ENCODE measurements around the gene CADM1. TPM values are rescaled to one million over a fixed set of nuclear protein-coding genes. Genes with fewer than 3 reads are reported as not detected.

Gene CADM1
- total and polyA plus RNA-seq, 2 experiments from 2014 or later: 16.5 to 18.0 TPM

GRCh38 chr11:115154355-115154736 lies 349.9 kb downstream of the CADM1 start:
- no peak overlapping the region for H3K4me3 Mint-ChIP-seq
- Histone ChIP-seq H2AFZ (0 out of 2 replicates have a peak overlapping the region, but pooled peaks have one; percentile 18), H3K79me2 (replicated peaks; ENCODE audit: insufficient read depth) (no peaks in the 10 kb centered on the region), H3K27ac (ENCODE audit: low read depth) (no peak overlapping the region), H4K20me1 (replicated peaks; ENCODE audit: insufficient read depth) (no peaks in the 10 kb centered on the region), H3K4me1 (ENCODE audit: insufficient read depth) (no peaks in the 10 kb centered on the region), H3K27me3 (ENCODE audit: insufficient read depth) (no peaks in the 10 kb centered on the region), H3K4me3 (no peak overlapping the region), H3K4me2 (no peak overlapping the region), H3K9me2 (ENCODE audit: insufficient read depth) (no peaks in the 10 kb centered on the region), H3K36me3 (ENCODE audit: insufficient read depth) (no peaks in the 10 kb centered on the region), H3F3A (replicated peaks; ENCODE audit: low read depth) (no peaks in the 10 kb centered on the region)
- H3K36me3 Mint-ChIP-seq (ENCODE audit: low read depth): no peaks in the 10 kb centered on the region
- no peaks in the 10 kb centered on the region; the same call in 2 of the 3 replicates for H3K4me1 Mint-ChIP-seq
- no peak for DNase-seq (ENCODE audit: low spot score)
- TF ChIP-seq, protein P1, sequence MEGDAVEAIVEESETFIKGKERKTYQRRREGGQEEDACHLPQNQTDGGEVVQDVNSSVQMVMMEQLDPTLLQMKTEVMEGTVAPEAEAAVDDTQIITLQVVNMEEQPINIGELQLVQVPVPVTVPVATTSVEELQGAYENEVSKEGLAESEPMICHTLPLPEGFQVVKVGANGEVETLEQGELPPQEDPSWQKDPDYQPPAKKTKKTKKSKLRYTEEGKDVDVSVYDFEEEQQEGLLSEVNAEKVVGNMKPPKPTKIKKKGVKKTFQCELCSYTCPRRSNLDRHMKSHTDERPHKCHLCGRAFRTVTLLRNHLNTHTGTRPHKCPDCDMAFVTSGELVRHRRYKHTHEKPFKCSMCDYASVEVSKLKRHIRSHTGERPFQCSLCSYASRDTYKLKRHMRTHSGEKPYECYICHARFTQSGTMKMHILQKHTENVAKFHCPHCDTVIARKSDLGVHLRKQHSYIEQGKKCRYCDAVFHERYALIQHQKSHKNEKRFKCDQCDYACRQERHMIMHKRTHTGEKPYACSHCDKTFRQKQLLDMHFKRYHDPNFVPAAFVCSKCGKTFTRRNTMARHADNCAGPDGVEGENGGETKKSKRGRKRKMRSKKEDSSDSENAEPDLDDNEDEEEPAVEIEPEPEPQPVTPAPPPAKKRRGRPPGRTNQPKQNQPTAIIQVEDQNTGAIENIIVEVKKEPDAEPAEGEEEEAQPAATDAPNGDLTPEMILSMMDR (conservative IDR thresholded peaks at IDR 0.05; ENCODE audit: low read depth in 2 of 2): no peak
- TF ChIP-seq NANOG (IDR thresholded peaks at IDR 0.05; ENCODE audit: borderline replicate concordance) (no peak), ZNF114 (CRISPR knock-in tag; IDR thresholded peaks at IDR 0.05) (no peak), ZNF462 (CRISPR knock-in tag; IDR thresholded peaks at IDR 0.05) (no peak), ZNF331 (CRISPR knock-in tag; IDR thresholded peaks at IDR 0.05; ENCODE audit: low read depth) (no peak), JUNB (IDR thresholded peaks at IDR 0.05; ENCODE audit: unreplicated experiment) (no peak), CREB1 (CRISPR knock-in tag; IDR thresholded peaks at IDR 0.05; ENCODE audit: low read depth) (no peak), POLR2AphosphoS5 (IDR thresholded peaks at IDR 0.05; ENCODE audit: low read depth) (no peak), STAT1 (IDR thresholded peaks at IDR 0.05; ENCODE audit: unreplicated experiment) (no peak), EZH2 (IDR thresholded peaks at IDR 0.05; ENCODE audit: low read depth, unreplicated experiment) (no peak), EZH2phosphoT487 (IDR thresholded peaks at IDR 0.05; ENCODE audit: unreplicated experiment) (no peak)
- TF ChIP-seq, protein P2, sequence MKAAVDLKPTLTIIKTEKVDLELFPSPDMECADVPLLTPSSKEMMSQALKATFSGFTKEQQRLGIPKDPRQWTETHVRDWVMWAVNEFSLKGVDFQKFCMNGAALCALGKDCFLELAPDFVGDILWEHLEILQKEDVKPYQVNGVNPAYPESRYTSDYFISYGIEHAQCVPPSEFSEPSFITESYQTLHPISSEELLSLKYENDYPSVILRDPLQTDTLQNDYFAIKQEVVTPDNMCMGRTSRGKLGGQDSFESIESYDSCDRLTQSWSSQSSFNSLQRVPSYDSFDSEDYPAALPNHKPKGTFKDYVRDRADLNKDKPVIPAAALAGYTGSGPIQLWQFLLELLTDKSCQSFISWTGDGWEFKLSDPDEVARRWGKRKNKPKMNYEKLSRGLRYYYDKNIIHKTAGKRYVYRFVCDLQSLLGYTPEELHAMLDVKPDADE (IDR thresholded peaks at IDR 0.05): no peak
- TF ChIP-seq, protein P3, sequence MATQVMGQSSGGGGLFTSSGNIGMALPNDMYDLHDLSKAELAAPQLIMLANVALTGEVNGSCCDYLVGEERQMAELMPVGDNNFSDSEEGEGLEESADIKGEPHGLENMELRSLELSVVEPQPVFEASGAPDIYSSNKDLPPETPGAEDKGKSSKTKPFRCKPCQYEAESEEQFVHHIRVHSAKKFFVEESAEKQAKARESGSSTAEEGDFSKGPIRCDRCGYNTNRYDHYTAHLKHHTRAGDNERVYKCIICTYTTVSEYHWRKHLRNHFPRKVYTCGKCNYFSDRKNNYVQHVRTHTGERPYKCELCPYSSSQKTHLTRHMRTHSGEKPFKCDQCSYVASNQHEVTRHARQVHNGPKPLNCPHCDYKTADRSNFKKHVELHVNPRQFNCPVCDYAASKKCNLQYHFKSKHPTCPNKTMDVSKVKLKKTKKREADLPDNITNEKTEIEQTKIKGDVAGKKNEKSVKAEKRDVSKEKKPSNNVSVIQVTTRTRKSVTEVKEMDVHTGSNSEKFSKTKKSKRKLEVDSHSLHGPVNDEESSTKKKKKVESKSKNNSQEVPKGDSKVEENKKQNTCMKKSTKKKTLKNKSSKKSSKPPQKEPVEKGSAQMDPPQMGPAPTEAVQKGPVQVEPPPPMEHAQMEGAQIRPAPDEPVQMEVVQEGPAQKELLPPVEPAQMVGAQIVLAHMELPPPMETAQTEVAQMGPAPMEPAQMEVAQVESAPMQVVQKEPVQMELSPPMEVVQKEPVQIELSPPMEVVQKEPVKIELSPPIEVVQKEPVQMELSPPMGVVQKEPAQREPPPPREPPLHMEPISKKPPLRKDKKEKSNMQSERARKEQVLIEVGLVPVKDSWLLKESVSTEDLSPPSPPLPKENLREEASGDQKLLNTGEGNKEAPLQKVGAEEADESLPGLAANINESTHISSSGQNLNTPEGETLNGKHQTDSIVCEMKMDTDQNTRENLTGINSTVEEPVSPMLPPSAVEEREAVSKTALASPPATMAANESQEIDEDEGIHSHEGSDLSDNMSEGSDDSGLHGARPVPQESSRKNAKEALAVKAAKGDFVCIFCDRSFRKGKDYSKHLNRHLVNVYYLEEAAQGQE (IDR thresholded peaks at IDR 0.05; ENCODE audit: unreplicated experiment): no peak
- peaks cover 1% of the 10 kb centered on the region for H3K27me3 Mint-ChIP-seq (ENCODE audit: insufficient read depth, low read depth, poor library complexity)
- no peak overlapping the region for H3K27ac Mint-ChIP-seq
- H3K9me3 Mint-ChIP-seq: no peaks in the 10 kb centered on the region
- no peak for ATAC-seq
